Measurements from ENCODE around the gene ZNF837.

The ZNF837 gene

DNA sequence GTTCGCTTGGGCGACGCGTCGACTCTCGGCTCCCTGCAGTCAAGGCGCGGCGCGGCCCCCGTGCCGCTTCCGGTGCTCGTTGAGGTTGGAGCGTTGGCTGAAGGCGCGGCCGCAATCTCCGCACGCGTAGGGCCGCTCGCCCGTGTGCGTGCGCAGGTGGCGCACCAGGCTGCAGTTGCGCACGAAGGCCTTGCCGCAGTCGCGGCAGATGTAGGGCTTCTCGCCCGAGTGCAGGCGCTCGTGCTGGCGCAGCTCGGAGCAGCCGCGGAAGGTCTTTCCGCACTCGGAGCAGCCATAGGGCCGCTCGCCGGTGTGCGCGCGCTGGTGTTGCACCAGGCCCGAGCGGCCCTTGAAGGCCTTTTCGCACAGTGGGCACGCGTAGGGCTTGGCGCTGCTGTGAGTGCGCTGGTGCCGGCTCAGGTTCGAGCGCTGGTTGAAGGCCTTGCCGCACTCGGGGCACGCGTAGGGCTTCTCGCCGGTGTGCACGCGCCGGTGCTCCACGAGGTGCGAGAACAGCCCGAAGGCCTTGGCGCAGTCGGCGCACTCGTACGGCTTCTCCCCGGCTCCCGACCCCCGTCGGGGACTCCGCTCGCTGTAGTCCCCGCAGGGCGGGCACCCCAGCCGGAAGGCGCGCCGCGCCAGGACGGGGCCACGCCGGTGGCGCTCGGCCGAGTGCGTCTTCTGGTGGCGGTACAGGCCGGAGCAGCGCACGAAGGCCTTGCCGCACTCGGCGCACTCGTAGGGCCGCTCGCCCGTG, 13.0 kb downstream of the ZNF837 start:
- TF ChIP-seq BACH2 (CRISPR knock-in tag; IDR thresholded peaks at IDR 0.05; ENCODE audit: borderline replicate concordance) (no peak), ZFP30 (CRISPR knock-in tag; IDR thresholded peaks at IDR 0.05) (no peak), PPARA (CRISPR knock-in tag; IDR thresholded peaks at IDR 0.05; ENCODE audit: borderline replicate concordance) (no peak), RARB (CRISPR knock-in tag; IDR thresholded peaks at IDR 0.05) (no peak), GLIS3 (CRISPR knock-in tag; IDR thresholded peaks at IDR 0.05) (no peak), ARNTL (CRISPR knock-in tag; IDR thresholded peaks at IDR 0.05; ENCODE audit: borderline replicate concordance, low read depth) (no peak), POU6F1 (CRISPR knock-in tag; IDR thresholded peaks at IDR 0.05; ENCODE audit: borderline replicate concordance, low read depth) (no peak), SNAI2 (CRISPR knock-in tag; IDR thresholded peaks at IDR 0.05) (no peak), ZNF8 (CRISPR knock-in tag; IDR thresholded peaks at IDR 0.05) (no peak), ESRRG (CRISPR knock-in tag; IDR thresholded peaks at IDR 0.05) (no peak), TOX (CRISPR knock-in tag; IDR thresholded peaks at IDR 0.05; ENCODE audit: borderline replicate concordance) (no peak), CSDC2 (CRISPR knock-in tag; IDR thresholded peaks at IDR 0.05) (no peak), TSHZ2 (CRISPR knock-in tag; IDR thresholded peaks at IDR 0.05) (no peak)
- TF ChIP-seq, protein P1, sequence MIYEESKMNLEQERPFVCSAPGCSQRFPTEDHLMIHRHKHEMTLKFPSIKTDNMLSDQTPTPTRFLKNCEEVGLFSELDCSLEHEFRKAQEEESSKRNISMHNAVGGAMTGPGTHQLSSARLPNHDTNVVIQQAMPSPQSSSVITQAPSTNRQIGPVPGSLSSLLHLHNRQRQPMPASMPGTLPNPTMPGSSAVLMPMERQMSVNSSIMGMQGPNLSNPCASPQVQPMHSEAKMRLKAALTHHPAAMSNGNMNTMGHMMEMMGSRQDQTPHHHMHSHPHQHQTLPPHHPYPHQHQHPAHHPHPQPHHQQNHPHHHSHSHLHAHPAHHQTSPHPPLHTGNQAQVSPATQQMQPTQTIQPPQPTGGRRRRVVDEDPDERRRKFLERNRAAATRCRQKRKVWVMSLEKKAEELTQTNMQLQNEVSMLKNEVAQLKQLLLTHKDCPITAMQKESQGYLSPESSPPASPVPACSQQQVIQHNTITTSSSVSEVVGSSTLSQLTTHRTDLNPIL (CRISPR knock-in tag; IDR thresholded peaks at IDR 0.05; ENCODE audit: low read depth): no peak
- ATAC-seq: no peak

GRCh38 chr19:58366585-58367430, 14.0 kb downstream of the ZNF837 start:
- no peak for ATAC-seq
- no peak for TF ChIP-seq PPARA (CRISPR knock-in tag; IDR thresholded peaks at IDR 0.05; ENCODE audit: borderline replicate concordance)
- TF ChIP-seq ZNF8 (CRISPR knock-in tag; IDR thresholded peaks at IDR 0.05): no peak
- TF ChIP-seq RARB (CRISPR knock-in tag; IDR thresholded peaks at IDR 0.05): no peak
- no peak for TF ChIP-seq ISL1 (CRISPR knock-in tag; IDR thresholded peaks at IDR 0.05)
- TF ChIP-seq, protein P1 (CRISPR knock-in tag; IDR thresholded peaks at IDR 0.05; ENCODE audit: low read depth): no peak
- TF ChIP-seq GLIS3 (CRISPR knock-in tag; IDR thresholded peaks at IDR 0.05): no peak

DNA sequence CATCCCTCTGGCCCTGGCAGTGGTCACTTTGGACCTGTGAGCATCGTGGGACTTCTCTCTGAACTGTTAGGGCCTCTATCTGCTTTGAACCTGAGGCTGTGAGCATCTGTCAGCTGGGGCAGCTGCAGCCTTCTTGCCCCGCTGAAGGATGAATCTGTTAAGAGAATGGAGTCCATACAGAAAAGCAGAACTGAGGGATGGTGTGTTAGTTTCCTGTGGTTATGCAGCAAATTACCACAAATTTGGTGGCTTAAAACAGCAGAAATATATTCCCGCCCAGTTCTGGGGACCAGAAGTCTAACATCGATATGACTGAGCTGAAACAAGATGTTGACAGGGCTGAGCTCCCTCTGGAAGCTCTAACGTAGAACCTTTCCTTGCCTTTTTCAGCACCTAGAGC, 16.7 kb downstream of the ZNF837 start:
- no peak for ATAC-seq

More for the DNA sequence above, 16.7 kb downstream of the ZNF837 start:
- TF ChIP-seq PPARA (CRISPR knock-in tag; IDR thresholded peaks at IDR 0.05; ENCODE audit: borderline replicate concordance) (no peak), POU6F1 (CRISPR knock-in tag; IDR thresholded peaks at IDR 0.05; ENCODE audit: borderline replicate concordance, low read depth) (no peak), BACH2 (CRISPR knock-in tag; IDR thresholded peaks at IDR 0.05; ENCODE audit: borderline replicate concordance) (no peak), OSR1 (CRISPR knock-in tag; IDR thresholded peaks at IDR 0.05) (no peak), ZFP3 (CRISPR knock-in tag; IDR thresholded peaks at IDR 0.05) (no peak), TCF4 (CRISPR knock-in tag; IDR thresholded peaks at IDR 0.05; ENCODE audit: borderline replicate concordance) (no peak), TOX (CRISPR knock-in tag; IDR thresholded peaks at IDR 0.05; ENCODE audit: borderline replicate concordance) (no peak), TSHZ2 (CRISPR knock-in tag; IDR thresholded peaks at IDR 0.05) (no peak), GLIS3 (CRISPR knock-in tag; IDR thresholded peaks at IDR 0.05) (no peak)
- TF ChIP-seq, protein P2, sequence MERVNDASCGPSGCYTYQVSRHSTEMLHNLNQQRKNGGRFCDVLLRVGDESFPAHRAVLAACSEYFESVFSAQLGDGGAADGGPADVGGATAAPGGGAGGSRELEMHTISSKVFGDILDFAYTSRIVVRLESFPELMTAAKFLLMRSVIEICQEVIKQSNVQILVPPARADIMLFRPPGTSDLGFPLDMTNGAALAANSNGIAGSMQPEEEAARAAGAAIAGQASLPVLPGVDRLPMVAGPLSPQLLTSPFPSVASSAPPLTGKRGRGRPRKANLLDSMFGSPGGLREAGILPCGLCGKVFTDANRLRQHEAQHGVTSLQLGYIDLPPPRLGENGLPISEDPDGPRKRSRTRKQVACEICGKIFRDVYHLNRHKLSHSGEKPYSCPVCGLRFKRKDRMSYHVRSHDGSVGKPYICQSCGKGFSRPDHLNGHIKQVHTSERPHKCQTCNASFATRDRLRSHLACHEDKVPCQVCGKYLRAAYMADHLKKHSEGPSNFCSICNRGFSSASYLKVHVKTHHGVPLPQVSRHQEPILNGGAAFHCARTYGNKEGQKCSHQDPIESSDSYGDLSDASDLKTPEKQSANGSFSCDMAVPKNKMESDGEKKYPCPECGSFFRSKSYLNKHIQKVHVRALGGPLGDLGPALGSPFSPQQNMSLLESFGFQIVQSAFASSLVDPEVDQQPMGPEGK (CRISPR knock-in tag; IDR thresholded peaks at IDR 0.05; ENCODE audit: borderline replicate concordance): no peak
